ENCODE results near the gene TRRAP. TPM values are rescaled to one million over a fixed set of nuclear protein-coding genes. Genes with fewer than 3 reads are reported as not detected.

Gene TRRAP
- 10 to 100 TPM; 14.8 to 19.0 TPM for total RNA-seq

GRCh38 chr7:98878365-98879197 lies at the start of gene TRRAP:
TRRAP (plus strand) TSS chr7:98878532; CDS start chr7:98881151, 2,619 bp downstream.

GRCh38 chr7:98869597-98870120 lies 8.7 kb upstream of the TRRAP start, which contains the start of gene TMEM130:
TMEM130 (minus strand) TSS chr7:98870014; CDS start chr7:98869861, 153 bp downstream.

Small RNAs within 50 kb of the gene (small RNA-seq; reads per million reads assigned to genes)
- 32.9 to 110 reads per million in 2 donors for gene MIR3609

Other genes starting within 250 kb of the TRRAP start
- gene TMEM130, start 8.5 kb upstream of the TRRAP start, total RNA-seq = not detected